PC-9 (cell line): ENCODE measurements around the gene ASCC3. TPM values are rescaled to one million over a fixed set of nuclear protein-coding genes. Genes with fewer than 3 reads are reported as not detected.

ENCODE experiments used
- BruUV-seq: library from RNA; stranded (reverse); fragments of 400-500 nt; replicated peaks from 2 replicates; lab custom pipeline; 2021; lab: Mats Ljungman, UMichigan
- CTCF ChIA-PET: fragments of 300-600 bp; sonication (Branson Sonifier 250); formaldehyde crosslinking; loops from one replicate; lab custom pipeline; 2022; ENCODE audit warnings: antibody characterized with exemption; lab: Charles Lee
- POLR2A ChIA-PET: fragments of 300-600 bp; sonication (Branson Sonifier 250); formaldehyde crosslinking; loops from one replicate; lab custom pipeline; 2022; ENCODE audit warnings: antibody characterized with exemption; ENCODE audit not compliant: unreplicated experiment; lab: Charles Lee
- DNase-seq, 2 experiments: peaks; one replicate each; pipeline versions ENCODE4 v3.0.0 to v3.0.0-alpha.2; 2015 to 2022; ENCODE audit warnings: mixed read lengths in 1 of 2
- H2AFZ ChIP-seq: fragments of 200-600 bp; sonication (generic); 2 replicates; pipeline ENCODE4 v1.8.1; 2017; ENCODE audit warnings: antibody characterized with exemption
- H3F3A ChIP-seq: fragments of 200-600 bp; sonication (generic); 2 replicates; pipeline ENCODE4 v1.8.1; 2017; ENCODE audit warnings: antibody characterized with exemption, mild to moderate bottlenecking, low read depth; ENCODE audit not compliant: insufficient read depth
- H3K27ac ChIP-seq: fragments of 200-600 bp; sonication (generic); 2 replicates; pipeline ENCODE4 v1.6.1; 2016; ENCODE audit warnings: mixed run types
- H3K27me3 ChIP-seq: fragments of 200-600 bp; sonication (generic); 2 replicates; pipeline ENCODE4 v1.6.1; 2016; ENCODE audit warnings: low read depth, mixed run types; ENCODE audit not compliant: insufficient read depth
- H3K36me3 ChIP-seq: fragments of 200-600 bp; sonication (generic); 2 replicates; pipeline ENCODE4 v1.6.1; 2016; ENCODE audit warnings: low read depth, mixed run types
- H3K4me1 ChIP-seq: fragments of 200-600 bp; sonication (generic); replicated peaks from 2 replicates; pipeline ENCODE4 v1.6.1; 2016; ENCODE audit warnings: mixed run types; ENCODE audit not compliant: insufficient read depth
- H3K4me2 ChIP-seq: fragments of 200-600 bp; sonication (generic); 2 replicates; pipeline ENCODE4 v1.6.1; 2017; ENCODE audit warnings: mixed run types
- H3K4me3 ChIP-seq: fragments of 200-600 bp; sonication (generic); 2 replicates; pipeline ENCODE4 v1.6.1; 2016; ENCODE audit warnings: mixed run types
- H3K79me2 ChIP-seq: fragments of 200-600 bp; sonication (generic); 2 replicates; pipeline ENCODE4 v1.6.1; 2017; ENCODE audit warnings: low read depth, mixed run types
- H3K9me2 ChIP-seq: fragments of 200-600 bp; sonication (generic); 2 replicates; pipeline ENCODE4 v1.8.1; 2017; ENCODE audit warnings: mild to moderate bottlenecking; ENCODE audit not compliant: insufficient read depth
- H3K9me3 ChIP-seq: fragments of 200-600 bp; sonication (generic); 2 replicates; pipeline ENCODE4 v1.8.1; 2016; ENCODE audit warnings: low read depth; ENCODE audit not compliant: insufficient read depth
- H4K20me1 ChIP-seq: fragments of 200-600 bp; sonication (generic); 2 replicates; pipeline ENCODE4 v1.8.1; 2017; ENCODE audit not compliant: insufficient read depth
- EZH2 ChIP-seq: fragments of 200-600 bp; sonication (generic); IDR thresholded peaks from 2 replicates; pipeline ENCODE4 v1.8.0; 2017; ENCODE audit warnings: antibody characterized with exemption, low read depth
- intact Hi-C: fragments of 100-400 bp; cut with micrococcal nuclease; formaldehyde crosslinking; loops from one replicate; pipeline ENCODE4 v1.10.0; 2022; ENCODE audit not compliant: unreplicated experiment
- total RNA-seq: library from RNA; stranded (reverse); gene quantifications from 2 replicates; pipeline ENCODE4 v1.2.3, GENCODE V29; 2021
- TF ChIP-seq, protein P1 (sequence below): fragments of 200-600 bp; sonication (generic); conservative IDR thresholded peaks from 2 replicates; pipeline ENCODE4 v1.6.1; 2017; ENCODE audit warnings: mixed run types, antibody characterized with exemption, mild to moderate bottlenecking, moderate library complexity

Gene ASCC3
- total RNA-seq, 1 experiment from 2014 or later = 29.4 TPM

GRCh38 chr6:100553243-100553642, 327.9 kb downstream of the ASCC3 start:
- Histone ChIP-seq H4K20me1 (no peaks in the 10 kb centered on the region), H3K79me2 (no peaks in the 10 kb centered on the region), H3F3A (no peaks in the 10 kb centered on the region), H3K9me3 (no peaks in the 10 kb centered on the region), H3K4me1 (no peaks in the 10 kb centered on the region), H3K27me3 (no peaks in the 10 kb centered on the region), H3K9me2 (no peaks in the 10 kb centered on the region), H2AFZ (no peak overlapping the region), H3K4me2 (no peak overlapping the region), H3K27ac (no peak overlapping the region), H3K4me3 (no peak overlapping the region), H3K36me3 (no peaks in the 10 kb centered on the region)
- TF ChIP-seq EZH2 = no peak
- TF ChIP-seq, protein P1, sequence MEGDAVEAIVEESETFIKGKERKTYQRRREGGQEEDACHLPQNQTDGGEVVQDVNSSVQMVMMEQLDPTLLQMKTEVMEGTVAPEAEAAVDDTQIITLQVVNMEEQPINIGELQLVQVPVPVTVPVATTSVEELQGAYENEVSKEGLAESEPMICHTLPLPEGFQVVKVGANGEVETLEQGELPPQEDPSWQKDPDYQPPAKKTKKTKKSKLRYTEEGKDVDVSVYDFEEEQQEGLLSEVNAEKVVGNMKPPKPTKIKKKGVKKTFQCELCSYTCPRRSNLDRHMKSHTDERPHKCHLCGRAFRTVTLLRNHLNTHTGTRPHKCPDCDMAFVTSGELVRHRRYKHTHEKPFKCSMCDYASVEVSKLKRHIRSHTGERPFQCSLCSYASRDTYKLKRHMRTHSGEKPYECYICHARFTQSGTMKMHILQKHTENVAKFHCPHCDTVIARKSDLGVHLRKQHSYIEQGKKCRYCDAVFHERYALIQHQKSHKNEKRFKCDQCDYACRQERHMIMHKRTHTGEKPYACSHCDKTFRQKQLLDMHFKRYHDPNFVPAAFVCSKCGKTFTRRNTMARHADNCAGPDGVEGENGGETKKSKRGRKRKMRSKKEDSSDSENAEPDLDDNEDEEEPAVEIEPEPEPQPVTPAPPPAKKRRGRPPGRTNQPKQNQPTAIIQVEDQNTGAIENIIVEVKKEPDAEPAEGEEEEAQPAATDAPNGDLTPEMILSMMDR = no peak
- CTCF ChIA-PET = no interaction called here
- BruUV-seq = no TSS peak
- DNase-seq = no peak
- intact Hi-C loops = no loop called here
- POLR2A ChIA-PET = no interaction called here

DNA sequence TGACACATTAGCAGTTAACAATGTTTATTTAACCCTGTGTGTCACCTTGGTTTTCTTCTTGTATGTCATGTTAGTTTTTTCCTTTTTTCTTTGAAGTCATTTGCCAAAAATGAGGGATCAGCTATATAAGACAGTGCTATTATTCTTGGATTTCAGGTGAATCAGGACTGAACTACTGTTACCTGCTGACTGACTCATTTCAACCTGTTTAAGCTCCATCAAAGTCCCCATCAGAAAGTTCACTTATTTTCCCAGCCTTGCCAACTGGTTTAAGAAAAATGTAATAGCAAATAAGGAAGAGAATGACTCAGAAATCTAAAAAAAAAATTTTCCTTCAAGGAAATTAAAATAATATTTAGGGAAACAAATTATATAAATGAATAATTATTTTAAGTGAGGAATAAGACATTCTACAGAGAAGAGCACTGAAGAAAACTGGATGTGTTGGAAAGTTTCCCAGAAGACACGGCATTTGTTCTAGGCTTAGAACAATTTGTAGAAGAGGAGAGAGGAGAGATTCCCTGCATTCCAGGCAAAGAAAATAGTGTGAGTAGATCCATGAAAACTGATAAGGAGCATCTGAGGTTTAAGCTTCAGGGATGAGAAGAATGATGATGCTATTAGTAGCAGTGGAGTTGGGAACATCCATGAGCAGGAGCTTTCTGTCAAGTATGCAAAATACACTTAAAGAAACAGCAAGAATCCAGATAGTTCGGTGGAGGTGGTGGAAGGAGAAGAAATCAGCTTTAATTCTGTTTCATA, 331.5 kb downstream of the ASCC3 start:
- Histone ChIP-seq H3F3A (no peaks in the 10 kb centered on the region), H3K4me2 (no peak overlapping the region), H3K4me3 (no peak overlapping the region), H3K9me2 (no peaks in the 10 kb centered on the region), H3K9me3 (peaks cover 3% of the 10 kb centered on the region; the same call in 1 of the 2 replicates), H3K36me3 (no peaks in the 10 kb centered on the region), H3K27ac (no peak overlapping the region), H3K79me2 (no peaks in the 10 kb centered on the region), H3K27me3 (no peaks in the 10 kb centered on the region), H4K20me1 (no peaks in the 10 kb centered on the region), H2AFZ (no peak overlapping the region), H3K4me1 (no peaks in the 10 kb centered on the region)
- ChIA-PET CTCF (no interaction called here), POLR2A (no interaction called here)
- peak in 1 of 2 experiments; percentile 62 for DNase-seq
- TF ChIP-seq, protein P1 = no peak
- TF ChIP-seq EZH2 = no peak
- intact Hi-C loops = no loop called here
- BruUV-seq = no TSS peak

GRCh38 chr6:100538086-100538485, 343.0 kb downstream of the ASCC3 start:
- TF ChIP-seq EZH2 = no peak
- TF ChIP-seq, protein P1 = no peak
- CTCF ChIA-PET = no interaction called here
- Histone ChIP-seq H3K79me2 (no peaks in the 10 kb centered on the region), H3K27ac (no peak overlapping the region), H3F3A (no peaks in the 10 kb centered on the region), H3K36me3 (peaks cover 3% of the 10 kb centered on the region; the same call in 1 of the 2 replicates), H3K4me3 (no peak overlapping the region), H2AFZ (no peak overlapping the region), H3K4me2 (no peak overlapping the region), H3K27me3 (no peaks in the 10 kb centered on the region), H3K4me1 (no peaks in the 10 kb centered on the region), H3K9me2 (no peaks in the 10 kb centered on the region), H3K9me3 (no peaks in the 10 kb centered on the region), H4K20me1 (no peaks in the 10 kb centered on the region)
- intact Hi-C loops = no loop called here
- POLR2A ChIA-PET = interaction anchor here (0.6 kb wide), 1 partner anchor 29 kb away, joined by 4 read pairs; no protein-coding TSS in a partner anchor
- no peak for DNase-seq
- no TSS peak for BruUV-seq
